Sciatic nerve (tissue), 2 donors: Measurements from ENCODE around the gene ERBB4. TPM values are rescaled to one million over a fixed set of nuclear protein-coding genes. Genes with fewer than 3 reads are reported as not detected.

Experiments used
- ATAC-seq: fragments of 200-7000 bp; cut with Tn5 transposase; one replicate; pipeline ENCODE4 v1.9.1; 2020; ENCODE audit warnings: mild to moderate bottlenecking, moderate library complexity
- DNase-seq: peaks from one replicate; pipeline ENCODE4 v3.0.0-alpha.2; 2020; ENCODE audit warnings: low spot score
- intact Hi-C: fragments of 100-400 bp; cut with DNase I; formaldehyde crosslinking; loops from one replicate; pipeline ENCODE4 v1.14.2; 2022
- total RNA-seq: library from RNA; stranded (reverse); fragmentation: NEBNext Ultra II Directional; extraction: Animal tissue kit (Norgen Biotek cat#: 25700); gene quantifications from one replicate; pipeline ENCODE4 v1.2.1, GENCODE V29; 2021
- donor health status: DM: no; HTN: no; CAD: no.
- donor health status: DM: no; HTN: no; CAD: no.

ERBB4 gene
- total RNA-seq, 1 donor from 2014 or later = 19.7 TPM

- ATAC-seq (no peak), DNase-seq (no peak)
- intact Hi-C loops = no loop called here
Measured at GRCh38 chr2:211939177-211939576, 599.4 kb downstream of the ERBB4 start.

GRCh38 chr2:211934811-211935210 lies 603.8 kb downstream of the ERBB4 start:
- intact Hi-C loops = no loop called here
- ATAC-seq = no peak
- DNase-seq = no peak

GRCh38 chr2:211931314-211931713 lies 607.3 kb downstream of the ERBB4 start:
- intact Hi-C loops = no loop called here
- DNase-seq = no peak
- ATAC-seq = no peak

GRCh38 chr2:211930331-211930730 lies 608.3 kb downstream of the ERBB4 start:
- intact Hi-C loops = no loop called here
- DNase-seq (no peak), ATAC-seq (no peak)

GRCh38 chr2:211928201-211928600 lies 610.4 kb downstream of the ERBB4 start:
- intact Hi-C loops = no loop called here
- ATAC-seq = no peak
- no peak for DNase-seq

GRCh38 chr2:211923019-211923418 lies 615.6 kb downstream of the ERBB4 start:
- no peak for DNase-seq
- no peak for ATAC-seq
- intact Hi-C loops = no loop called here

GRCh38 chr2:211903961-211904360 lies 634.6 kb downstream of the ERBB4 start:
- intact Hi-C loops = no loop called here
- DNase-seq = no peak
- no peak for ATAC-seq

GRCh38 chr2:211901226-211901846 lies 637.3 kb downstream of the ERBB4 start:
- no peak for ATAC-seq
- intact Hi-C loops = no loop called here
- DNase-seq = no peak

- DNase-seq (no peak), ATAC-seq (no peak)
- intact Hi-C loops = no loop called here
Measured at GRCh38 chr2:211900518-211900917, 638.1 kb downstream of the ERBB4 start.

GRCh38 chr2:211900000-211900399 lies 638.6 kb downstream of the ERBB4 start:
- ATAC-seq (no peak), DNase-seq (no peak)
- intact Hi-C loops = no loop called here

GRCh38 chr2:211898702-211899101 lies 639.9 kb downstream of the ERBB4 start:
- DNase-seq (no peak), ATAC-seq (no peak)
- intact Hi-C loops = no loop called here

GRCh38 chr2:211881449-211881848 lies 657.2 kb downstream of the ERBB4 start:
- intact Hi-C loops = no loop called here

GRCh38 chr2:211879323-211879722 lies 659.3 kb downstream of the ERBB4 start:
- no peak for ATAC-seq

More at GRCh38 chr2:211881449-211881848, 657.2 kb downstream of the ERBB4 start:
- DNase-seq (no peak), ATAC-seq (no peak)

GRCh38 chr2:211877061-211877460 lies 661.5 kb downstream of the ERBB4 start:
- no peak for ATAC-seq
- no peak for DNase-seq
- intact Hi-C loops = no loop called here

More at GRCh38 chr2:211879323-211879722, 659.3 kb downstream of the ERBB4 start:
- DNase-seq = no peak
- intact Hi-C loops = no loop called here

- DNase-seq (no peak), ATAC-seq (no peak)
- intact Hi-C loops = no loop called here
Measured at GRCh38 chr2:211875488-211875887, 663.1 kb downstream of the ERBB4 start.

- DNase-seq (no peak), ATAC-seq (no peak)
- intact Hi-C loops = no loop called here
Measured at GRCh38 chr2:211868996-211869533, 669.5 kb downstream of the ERBB4 start.

- DNase-seq (no peak), ATAC-seq (no peak)
- intact Hi-C loops = no loop called here
Measured at GRCh38 chr2:211867845-211868451, 670.7 kb downstream of the ERBB4 start.

GRCh38 chr2:211864328-211864727 lies 674.3 kb downstream of the ERBB4 start:
- ATAC-seq = no peak
- intact Hi-C loops = no loop called here
- DNase-seq = no peak

GRCh38 chr2:211860224-211860623 lies 678.4 kb downstream of the ERBB4 start:
- intact Hi-C loops = no loop called here
- no peak for DNase-seq

GRCh38 chr2:211854832-211855231 lies 683.8 kb downstream of the ERBB4 start:
- no peak for ATAC-seq

More at GRCh38 chr2:211860224-211860623, 678.4 kb downstream of the ERBB4 start:
- ATAC-seq = no peak

GRCh38 chr2:211846714-211847113 lies 691.9 kb downstream of the ERBB4 start:
- ATAC-seq (no peak), DNase-seq (no peak)
- intact Hi-C loops = no loop called here

More at GRCh38 chr2:211854832-211855231, 683.8 kb downstream of the ERBB4 start:
- no peak for DNase-seq
- intact Hi-C loops = no loop called here
